ENCODE measurements around the gene SCN8A. TPM values are rescaled to one million over a fixed set of nuclear protein-coding genes. Genes with fewer than 3 reads are reported as not detected.
"Not testable (repeated sequence)": the region's sequence is repeated elsewhere in the genome, so short reads cannot be mapped to it uniquely, and the experiment has no call there.

Gene SCN8A
- total and polyA plus RNA-seq, 3 donors from 2014 or later = 4.8 to 15.3 (median 11.0) TPM

- H3K4me3 ChIP-seq = no peak overlapping the region
- no peaks in the 10 kb centered on the region for H3K27me3 ChIP-seq
- intact Hi-C loops (cut with DNase I; ENCODE audit: low total_unique reads) = no loop called here
- TF ChIP-seq POLR2A (IDR thresholded peaks at IDR 0.05) = no peak
- TF ChIP-seq, protein P1, sequence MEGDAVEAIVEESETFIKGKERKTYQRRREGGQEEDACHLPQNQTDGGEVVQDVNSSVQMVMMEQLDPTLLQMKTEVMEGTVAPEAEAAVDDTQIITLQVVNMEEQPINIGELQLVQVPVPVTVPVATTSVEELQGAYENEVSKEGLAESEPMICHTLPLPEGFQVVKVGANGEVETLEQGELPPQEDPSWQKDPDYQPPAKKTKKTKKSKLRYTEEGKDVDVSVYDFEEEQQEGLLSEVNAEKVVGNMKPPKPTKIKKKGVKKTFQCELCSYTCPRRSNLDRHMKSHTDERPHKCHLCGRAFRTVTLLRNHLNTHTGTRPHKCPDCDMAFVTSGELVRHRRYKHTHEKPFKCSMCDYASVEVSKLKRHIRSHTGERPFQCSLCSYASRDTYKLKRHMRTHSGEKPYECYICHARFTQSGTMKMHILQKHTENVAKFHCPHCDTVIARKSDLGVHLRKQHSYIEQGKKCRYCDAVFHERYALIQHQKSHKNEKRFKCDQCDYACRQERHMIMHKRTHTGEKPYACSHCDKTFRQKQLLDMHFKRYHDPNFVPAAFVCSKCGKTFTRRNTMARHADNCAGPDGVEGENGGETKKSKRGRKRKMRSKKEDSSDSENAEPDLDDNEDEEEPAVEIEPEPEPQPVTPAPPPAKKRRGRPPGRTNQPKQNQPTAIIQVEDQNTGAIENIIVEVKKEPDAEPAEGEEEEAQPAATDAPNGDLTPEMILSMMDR (IDR thresholded peaks at IDR 0.05) = no peak
- H3K36me3 ChIP-seq (ENCODE audit: low read depth, missing control alignments) = no peaks in the 10 kb centered on the region
- H3K27ac ChIP-seq = no peak overlapping the region
- DNase-seq = no peak
- 80 to 87% methylated on average over 1 of the region's 1 CpG for WGBS, 2 donors
- no peaks in the 10 kb centered on the region for H3K9me3 ChIP-seq
- H3K4me1 ChIP-seq = no peaks in the 10 kb centered on the region
Measured at GRCh38 chr12:51643951-51644350, 52.9 kb downstream of the SCN8A start.

DNA sequence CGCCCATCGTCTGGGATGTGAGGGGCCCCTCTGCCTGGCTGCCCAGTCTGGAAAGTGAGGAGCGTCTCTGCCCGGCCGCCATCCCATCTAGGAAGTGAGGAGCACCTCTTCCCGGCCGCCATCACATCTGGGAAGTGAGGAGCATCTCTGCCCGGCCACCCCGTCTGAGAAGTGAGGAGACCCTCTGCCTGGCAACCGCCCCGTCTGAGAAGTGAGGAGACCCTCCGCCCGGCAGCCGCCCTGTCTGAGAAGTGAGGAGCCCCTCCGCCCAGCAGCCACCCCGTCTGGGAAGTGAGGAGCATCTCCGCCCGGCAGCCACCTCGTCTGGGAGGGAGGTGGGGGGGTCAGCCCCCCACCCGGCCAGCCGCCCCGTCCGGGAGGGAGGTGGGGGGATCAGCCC is 53.7 kb downstream of the SCN8A start:
- WGBS, 2 donors = 93 to 100% methylated on average over 3 to 18 of the region's 23 CpGs

GRCh38 chr12:51645961-51646360 is 54.9 kb downstream of the SCN8A start:
- no peak overlapping the region for H3K27ac ChIP-seq
- 87 to 94% methylated on average over 2 of the region's 2 CpGs for WGBS, 2 donors
- intact Hi-C loops (cut with DNase I; ENCODE audit: low total_unique reads) = no loop called here
- no peak for DNase-seq
- TF ChIP-seq, protein P1 (IDR thresholded peaks at IDR 0.05) = no peak
- no peak for TF ChIP-seq POLR2A (IDR thresholded peaks at IDR 0.05)
- H3K4me1 ChIP-seq = no peaks in the 10 kb centered on the region
- H3K9me3 ChIP-seq = no peaks in the 10 kb centered on the region
- no peaks in the 10 kb centered on the region for H3K36me3 ChIP-seq (ENCODE audit: low read depth, missing control alignments)
- H3K27me3 ChIP-seq = no peaks in the 10 kb centered on the region
- H3K4me3 ChIP-seq = no peak overlapping the region

More for the DNA sequence above, 53.7 kb downstream of the SCN8A start:
- H3K27me3 ChIP-seq; H3K4me3 ChIP-seq; H3K36me3 ChIP-seq (ENCODE audit: low read depth, missing control alignments); intact Hi-C loops (cut with DNase I; ENCODE audit: low total_unique reads); H3K9me3 ChIP-seq; DNase-seq; H3K27ac ChIP-seq; H3K4me1 ChIP-seq: not testable (repeated sequence)

GRCh38 chr12:51647647-51648046 is 56.6 kb downstream of the SCN8A start:
- intact Hi-C loops (cut with DNase I; ENCODE audit: low total_unique reads) = no loop called here
- no peak for DNase-seq
- no peak for TF ChIP-seq POLR2A (IDR thresholded peaks at IDR 0.05)
- TF ChIP-seq, protein P1 (IDR thresholded peaks at IDR 0.05) = no peak
- H3K9me3 ChIP-seq = no peaks in the 10 kb centered on the region
- H3K4me1 ChIP-seq = no peaks in the 10 kb centered on the region
- no peak overlapping the region for H3K4me3 ChIP-seq
- 51 to 52% methylated on average over 4 of the region's 4 CpGs for WGBS, 2 donors
- no peaks in the 10 kb centered on the region for H3K27me3 ChIP-seq
- no peaks in the 10 kb centered on the region for H3K36me3 ChIP-seq (ENCODE audit: low read depth, missing control alignments)
- no peak overlapping the region for H3K27ac ChIP-seq

DNA sequence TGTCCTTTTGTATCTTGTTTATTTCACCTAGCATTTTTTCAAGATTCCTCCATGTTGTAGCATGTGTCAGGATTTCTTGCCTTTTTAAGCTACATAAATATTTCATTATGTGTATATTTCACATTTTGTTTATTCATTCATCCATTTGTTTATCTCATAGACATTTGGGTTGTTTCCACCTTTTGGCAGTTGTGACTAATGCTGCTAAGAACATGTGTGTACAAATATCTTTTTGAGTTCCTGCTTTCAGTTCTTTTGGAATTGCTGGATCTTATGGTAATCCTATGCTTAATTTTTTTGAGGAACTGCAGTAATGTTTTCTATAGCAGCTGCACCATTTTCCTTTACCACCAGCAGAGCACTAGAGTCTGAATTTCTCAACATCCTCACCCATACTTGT is 62.4 kb downstream of the SCN8A start:
- Histone ChIP-seq H3K27ac (no peak overlapping the region), H3K4me1 (no peaks in the 10 kb centered on the region), H3K4me3 (no peak overlapping the region), H3K27me3 (no peaks in the 10 kb centered on the region), H3K36me3 (ENCODE audit: low read depth, missing control alignments) (no peaks in the 10 kb centered on the region), H3K9me3 (no peaks in the 10 kb centered on the region)
- intact Hi-C loops (cut with DNase I; ENCODE audit: low total_unique reads) = no loop called here
- DNase-seq = no peak
- TF ChIP-seq, protein P1 (IDR thresholded peaks at IDR 0.05) = no peak
- TF ChIP-seq POLR2A (IDR thresholded peaks at IDR 0.05) = no peak

All from testis (tissue), 3 donors.